ENCODE results near the gene ELAVL1.

Gene ELAVL1

GRCh38 chr19:7943444-7944176 is 61.8 kb downstream of the ELAVL1 start, which contains the start of gene TIMM44:
TIMM44 (minus strand) TSS chr19:7943666; CDS start chr19:7943651, 15 bp downstream.
- Histone ChIP-seq H3K9me3 (ENCODE audit: control insufficient read depth, low read depth, low read length) (no peaks in the 10 kb centered on the region), H3K27me3 (ENCODE audit: control insufficient read depth, insufficient read depth, low read length) (no peaks in the 10 kb centered on the region), H3K36me3 (ENCODE audit: control insufficient read depth, low read depth, low read length) (peaks cover 18% of the 10 kb centered on the region), H3K27ac (ENCODE audit: low read length) (peak within 1 kb of the TSS; percentile 89), H3K4me1 (ENCODE audit: control insufficient read depth, low read depth, low read length) (no peaks in the 10 kb centered on the region), H3K4me3 (ENCODE audit: low read length) (peak within 1 kb of the TSS; percentile 95), H3K9ac (ENCODE audit: low read length) (peak within 1 kb of the TSS; percentile 97)

GRCh38 chr19:7942981-7943443 is 62.4 kb downstream of the ELAVL1 start:
- H3K9ac ChIP-seq (ENCODE audit: low read length) = peak overlapping the region; percentile 97
- H3K27ac ChIP-seq (ENCODE audit: low read length) = peak overlapping the region; percentile 71
- no peaks in the 10 kb centered on the region for H3K27me3 ChIP-seq (ENCODE audit: control insufficient read depth, insufficient read depth, low read length)
- H3K9me3 ChIP-seq (ENCODE audit: control insufficient read depth, low read depth, low read length) = no peaks in the 10 kb centered on the region
- peak overlapping the region; percentile 95 for H3K4me3 ChIP-seq (ENCODE audit: low read length)
- no peaks in the 10 kb centered on the region for H3K4me1 ChIP-seq (ENCODE audit: control insufficient read depth, low read depth, low read length)
- peaks cover 23% of the 10 kb centered on the region for H3K36me3 ChIP-seq (ENCODE audit: control insufficient read depth, low read depth, low read length)

GRCh38 chr19:7941895-7942596 is 63.4 kb downstream of the ELAVL1 start:
- Histone ChIP-seq H3K4me1 (ENCODE audit: control insufficient read depth, low read depth, low read length) (no peaks in the 10 kb centered on the region), H3K9me3 (ENCODE audit: control insufficient read depth, low read depth, low read length) (no peaks in the 10 kb centered on the region), H3K36me3 (ENCODE audit: control insufficient read depth, low read depth, low read length) (peaks cover 30% of the 10 kb centered on the region), H3K4me3 (ENCODE audit: low read length) (peak overlapping the region; percentile 95), H3K27me3 (ENCODE audit: control insufficient read depth, insufficient read depth, low read length) (no peaks in the 10 kb centered on the region), H3K27ac (ENCODE audit: low read length) (no peak overlapping the region), H3K9ac (ENCODE audit: low read length) (peak overlapping the region; percentile 97)

GRCh38 chr19:7940841-7941240 is 64.6 kb downstream of the ELAVL1 start:
- H3K9me3 ChIP-seq (ENCODE audit: control insufficient read depth, low read depth, low read length) = no peaks in the 10 kb centered on the region
- no peaks in the 10 kb centered on the region for H3K4me1 ChIP-seq (ENCODE audit: control insufficient read depth, low read depth, low read length)
- H3K9ac ChIP-seq (ENCODE audit: low read length) = no peak overlapping the region
- no peak overlapping the region for H3K27ac ChIP-seq (ENCODE audit: low read length)
- no peak overlapping the region for H3K4me3 ChIP-seq (ENCODE audit: low read length)
- no peaks in the 10 kb centered on the region for H3K27me3 ChIP-seq (ENCODE audit: control insufficient read depth, insufficient read depth, low read length)
- peaks cover 32% of the 10 kb centered on the region for H3K36me3 ChIP-seq (ENCODE audit: control insufficient read depth, low read depth, low read length)

- H3K36me3 ChIP-seq (ENCODE audit: control insufficient read depth, low read depth, low read length) = peaks cover 69% of the 10 kb centered on the region
- H3K27ac ChIP-seq (ENCODE audit: low read length) = no peak overlapping the region
- no peaks in the 10 kb centered on the region for H3K27me3 ChIP-seq (ENCODE audit: control insufficient read depth, insufficient read depth, low read length)
- no peak overlapping the region for H3K9ac ChIP-seq (ENCODE audit: low read length)
- H3K4me1 ChIP-seq (ENCODE audit: control insufficient read depth, low read depth, low read length) = no peaks in the 10 kb centered on the region
- no peaks in the 10 kb centered on the region for H3K9me3 ChIP-seq (ENCODE audit: control insufficient read depth, low read depth, low read length)
- no peak overlapping the region for H3K4me3 ChIP-seq (ENCODE audit: low read length)
These were observed 70.7 kb downstream of the ELAVL1 start for GRCh38 chr19:7934766-7935165.

GRCh38 chr19:7933828-7934725 is 71.4 kb downstream of the ELAVL1 start:
- no peak overlapping the region for H3K27ac ChIP-seq (ENCODE audit: low read length)
- no peaks in the 10 kb centered on the region for H3K4me1 ChIP-seq (ENCODE audit: control insufficient read depth, low read depth, low read length)
- peaks cover 66% of the 10 kb centered on the region for H3K36me3 ChIP-seq (ENCODE audit: control insufficient read depth, low read depth, low read length)
- H3K4me3 ChIP-seq (ENCODE audit: low read length) = no peak overlapping the region
- no peaks in the 10 kb centered on the region for H3K9me3 ChIP-seq (ENCODE audit: control insufficient read depth, low read depth, low read length)
- H3K9ac ChIP-seq (ENCODE audit: low read length) = no peak overlapping the region
- no peaks in the 10 kb centered on the region for H3K27me3 ChIP-seq (ENCODE audit: control insufficient read depth, insufficient read depth, low read length)

- Histone ChIP-seq H3K36me3 (ENCODE audit: control insufficient read depth, low read depth, low read length) (peaks cover 62% of the 10 kb centered on the region), H3K4me1 (ENCODE audit: control insufficient read depth, low read depth, low read length) (no peaks in the 10 kb centered on the region), H3K27ac (ENCODE audit: low read length) (no peak overlapping the region), H3K4me3 (ENCODE audit: low read length) (no peak overlapping the region), H3K9me3 (ENCODE audit: control insufficient read depth, low read depth, low read length) (no peaks in the 10 kb centered on the region), H3K27me3 (ENCODE audit: control insufficient read depth, insufficient read depth, low read length) (no peaks in the 10 kb centered on the region), H3K9ac (ENCODE audit: low read length) (no peak overlapping the region)
These were observed 72.0 kb downstream of the ELAVL1 start for GRCh38 chr19:7933411-7933810.

GRCh38 chr19:7932930-7933300 is 72.5 kb downstream of the ELAVL1 start:
- no peaks in the 10 kb centered on the region for H3K9me3 ChIP-seq (ENCODE audit: control insufficient read depth, low read depth, low read length)
- H3K36me3 ChIP-seq (ENCODE audit: control insufficient read depth, low read depth, low read length) = peaks cover 58% of the 10 kb centered on the region
- H3K4me3 ChIP-seq (ENCODE audit: low read length) = no peak overlapping the region
- no peak overlapping the region for H3K27ac ChIP-seq (ENCODE audit: low read length)
- no peaks in the 10 kb centered on the region for H3K4me1 ChIP-seq (ENCODE audit: control insufficient read depth, low read depth, low read length)
- H3K9ac ChIP-seq (ENCODE audit: low read length) = no peak overlapping the region
- no peaks in the 10 kb centered on the region for H3K27me3 ChIP-seq (ENCODE audit: control insufficient read depth, insufficient read depth, low read length)

GRCh38 chr19:7932276-7932929 is 73.0 kb downstream of the ELAVL1 start:
- H3K9me3 ChIP-seq (ENCODE audit: control insufficient read depth, low read depth, low read length) = no peaks in the 10 kb centered on the region
- peaks cover 54% of the 10 kb centered on the region for H3K36me3 ChIP-seq (ENCODE audit: control insufficient read depth, low read depth, low read length)
- no peaks in the 10 kb centered on the region for H3K4me1 ChIP-seq (ENCODE audit: control insufficient read depth, low read depth, low read length)

GRCh38 chr19:7931221-7932061 is 74.0 kb downstream of the ELAVL1 start:
- H3K9ac ChIP-seq (ENCODE audit: low read length) = no peak overlapping the region
- no peak overlapping the region for H3K4me3 ChIP-seq (ENCODE audit: low read length)
- H3K27me3 ChIP-seq (ENCODE audit: control insufficient read depth, insufficient read depth, low read length) = no peaks in the 10 kb centered on the region
- H3K4me1 ChIP-seq (ENCODE audit: control insufficient read depth, low read depth, low read length) = peaks cover under 1% of the 10 kb centered on the region
- H3K27ac ChIP-seq (ENCODE audit: low read length) = no peak overlapping the region
- H3K9me3 ChIP-seq (ENCODE audit: control insufficient read depth, low read depth, low read length) = no peaks in the 10 kb centered on the region
- peaks cover 49% of the 10 kb centered on the region for H3K36me3 ChIP-seq (ENCODE audit: control insufficient read depth, low read depth, low read length)

More at GRCh38 chr19:7932276-7932929, 73.0 kb downstream of the ELAVL1 start:
- H3K27ac ChIP-seq (ENCODE audit: low read length) = no peak overlapping the region
- H3K9ac ChIP-seq (ENCODE audit: low read length) = no peak overlapping the region
- no peaks in the 10 kb centered on the region for H3K27me3 ChIP-seq (ENCODE audit: control insufficient read depth, insufficient read depth, low read length)
- no peak overlapping the region for H3K4me3 ChIP-seq (ENCODE audit: low read length)
